Right lung (tissue), 5 donors: ENCODE measurements around the gene FAM110C. TPM values are rescaled to one million over a fixed set of nuclear protein-coding genes. Genes with fewer than 3 reads are reported as not detected.

ENCODE experiments used
- polyA plus RNA-seq, 5 donors: library from polyadenylated mRNA; unstranded; fragments of 120-200 nt; gene quantifications; one replicate each; pipeline versions ENCODE4 v1.2.1 to v1.2.3, GENCODE V29; 2013; ENCODE audit warnings: inconsistent platforms in 1 of 5, low replicate concordance in 1 of 5; ENCODE audit not compliant: insufficient read length in 5 of 5, insufficient read depth in 1 of 5

Gene FAM110C
- polyA plus RNA-seq, 5 donors = 4.1 to 8.9 (median 6.2) TPM

Other genes starting within 250 kb of the FAM110C start
- gene SH3YL1, start 217.5 kb upstream of the FAM110C start, polyA plus RNA-seq = 100 to 1,000 TPM in 4 of 5 donors, 10 to 100 TPM in 1; 76.7 to 162 (median 113) TPM
- 100 to 1,000 TPM; 138 to 179 (median 142) TPM for gene ACP1, start 218.4 kb upstream of the FAM110C start, polyA plus RNA-seq
- 10 to 100 TPM in 2 of 5 donors, 1 to 10 TPM in 3; 7.5 to 16.0 (median 9.1) TPM for gene ALKAL2, start 241.6 kb upstream of the FAM110C start, polyA plus RNA-seq